ENCODE measurements around the gene MYO9A. TPM values are rescaled to one million over a fixed set of nuclear protein-coding genes. Genes with fewer than 3 reads are reported as not detected.

MYO9A gene
- total RNA-seq, 1 donor: 59.0 TPM

GRCh38 chr15:71789616-71790015, 328.3 kb downstream of the MYO9A start:
- Histone ChIP-seq H3K4me1 (ENCODE audit: insufficient read depth, low read length) (peaks cover 23% of the 10 kb centered on the region), H2AFZ (ENCODE audit: low read length) (no peak overlapping the region), H3K27me3 (ENCODE audit: insufficient read depth, low read length) (no peaks in the 10 kb centered on the region), H3K4me3 (ENCODE audit: insufficient read depth, low read length) (no peak overlapping the region), H3K36me3 (ENCODE audit: insufficient read depth, low read length) (no peaks in the 10 kb centered on the region), H4K20me1 (ENCODE audit: insufficient read depth, low read length) (no peaks in the 10 kb centered on the region), H3K27ac (ENCODE audit: low read depth, low read length) (no peak overlapping the region), H3K79me2 (ENCODE audit: insufficient read depth, low read length) (no peaks in the 10 kb centered on the region), H3K4me2 (ENCODE audit: insufficient read depth, low read length) (no peak overlapping the region), H3K9me3 (ENCODE audit: low read depth, low read length) (no peaks in the 10 kb centered on the region)
- no peak for DNase-seq (ENCODE audit: insufficient read length, low spot score, missing footprints)
- TF ChIP-seq CTCF (IDR thresholded peaks at IDR 0.05; ENCODE audit: extremely low read depth, low read depth, low read length): no peak

- Histone ChIP-seq H3K27ac (ENCODE audit: low read depth, low read length) (no peak overlapping the region), H4K20me1 (ENCODE audit: insufficient read depth, low read length) (no peaks in the 10 kb centered on the region), H2AFZ (ENCODE audit: low read length) (no peak overlapping the region), H3K79me2 (ENCODE audit: insufficient read depth, low read length) (no peaks in the 10 kb centered on the region), H3K4me3 (ENCODE audit: insufficient read depth, low read length) (no peak overlapping the region), H3K27me3 (ENCODE audit: insufficient read depth, low read length) (no peaks in the 10 kb centered on the region), H3K9me3 (ENCODE audit: low read depth, low read length) (no peaks in the 10 kb centered on the region), H3K36me3 (ENCODE audit: insufficient read depth, low read length) (no peaks in the 10 kb centered on the region), H3K4me1 (ENCODE audit: insufficient read depth, low read length) (peaks cover 23% of the 10 kb centered on the region), H3K4me2 (ENCODE audit: insufficient read depth, low read length) (no peak overlapping the region)
- TF ChIP-seq CTCF (IDR thresholded peaks at IDR 0.05; ENCODE audit: extremely low read depth, low read depth, low read length): no peak
- DNase-seq (ENCODE audit: insufficient read length, low spot score, missing footprints): no peak
Measured at GRCh38 chr15:71788646-71789579, 329.0 kb downstream of the MYO9A start.

GRCh38 chr15:71786673-71787072, 331.3 kb downstream of the MYO9A start:
- no peak overlapping the region for H3K4me3 ChIP-seq (ENCODE audit: insufficient read depth, low read length)
- peaks cover 14% of the 10 kb centered on the region for H3K4me1 ChIP-seq (ENCODE audit: insufficient read depth, low read length)
- H4K20me1 ChIP-seq (ENCODE audit: insufficient read depth, low read length): no peaks in the 10 kb centered on the region
- no peaks in the 10 kb centered on the region for H3K79me2 ChIP-seq (ENCODE audit: insufficient read depth, low read length)
- H3K36me3 ChIP-seq (ENCODE audit: insufficient read depth, low read length): no peaks in the 10 kb centered on the region
- no peak overlapping the region for H2AFZ ChIP-seq (ENCODE audit: low read length)
- no peaks in the 10 kb centered on the region for H3K27me3 ChIP-seq (ENCODE audit: insufficient read depth, low read length)
- DNase-seq (ENCODE audit: insufficient read length, low spot score, missing footprints): no peak
- no peak overlapping the region for H3K4me2 ChIP-seq (ENCODE audit: insufficient read depth, low read length)
- TF ChIP-seq CTCF (IDR thresholded peaks at IDR 0.05; ENCODE audit: extremely low read depth, low read depth, low read length): no peak
- H3K9me3 ChIP-seq (ENCODE audit: low read depth, low read length): no peaks in the 10 kb centered on the region
- no peak overlapping the region for H3K27ac ChIP-seq (ENCODE audit: low read depth, low read length)

- TF ChIP-seq CTCF (IDR thresholded peaks at IDR 0.05; ENCODE audit: extremely low read depth, low read depth, low read length): no peak
- Histone ChIP-seq H4K20me1 (ENCODE audit: insufficient read depth, low read length) (no peaks in the 10 kb centered on the region), H3K79me2 (ENCODE audit: insufficient read depth, low read length) (no peaks in the 10 kb centered on the region), H3K9me3 (ENCODE audit: low read depth, low read length) (no peaks in the 10 kb centered on the region), H3K4me2 (ENCODE audit: insufficient read depth, low read length) (no peak overlapping the region), H3K4me1 (ENCODE audit: insufficient read depth, low read length) (peaks cover 16% of the 10 kb centered on the region), H3K4me3 (ENCODE audit: insufficient read depth, low read length) (no peak overlapping the region), H3K27me3 (ENCODE audit: insufficient read depth, low read length) (no peaks in the 10 kb centered on the region), H3K36me3 (ENCODE audit: insufficient read depth, low read length) (no peaks in the 10 kb centered on the region), H2AFZ (ENCODE audit: low read length) (no peak overlapping the region), H3K27ac (ENCODE audit: low read depth, low read length) (no peak overlapping the region)
- no peak for DNase-seq (ENCODE audit: insufficient read length, low spot score, missing footprints)
Measured at GRCh38 chr15:71785996-71786395, 332.0 kb downstream of the MYO9A start.
